NB4 (cell line): ENCODE measurements around the gene MGST1.
"Not testable (repeated sequence)": the region's sequence is repeated elsewhere in the genome, so short reads cannot be mapped to it uniquely, and the experiment has no call there.

ENCODE experiments used
- DNase-seq: peaks from one replicate; pipeline ENCODE4 v3.0.0; 2010; ENCODE audit warnings: low read depth
- H3K4me3 ChIP-seq: one replicate; pipeline ENCODE4 v1.5.1; 2011; ENCODE audit warnings: mild to moderate bottlenecking, low read depth, low read length, moderate library complexity
- MYC ChIP-seq: IDR thresholded peaks from 2 replicates; pipeline ENCODE4 v1.6.1; 2011; ENCODE audit warnings: low read depth, low read length
- POLR2A ChIP-seq: IDR thresholded peaks from 2 replicates; pipeline ENCODE4 v1.6.1; 2011; ENCODE audit warnings: mild to moderate bottlenecking; ENCODE audit not compliant: insufficient read length; ENCODE audit errors: extremely low read depth
- TF ChIP-seq, protein P1 (sequence below): IDR thresholded peaks from one replicate; pipeline ENCODE4 v1.5.1; 2012; ENCODE audit warnings: low read depth, low read length
- TF ChIP-seq, protein P2 (sequence below): IDR thresholded peaks from 2 replicates; pipeline ENCODE4 v1.6.1; 2011; ENCODE audit warnings: low read depth, low read length

Gene MGST1

DNA sequence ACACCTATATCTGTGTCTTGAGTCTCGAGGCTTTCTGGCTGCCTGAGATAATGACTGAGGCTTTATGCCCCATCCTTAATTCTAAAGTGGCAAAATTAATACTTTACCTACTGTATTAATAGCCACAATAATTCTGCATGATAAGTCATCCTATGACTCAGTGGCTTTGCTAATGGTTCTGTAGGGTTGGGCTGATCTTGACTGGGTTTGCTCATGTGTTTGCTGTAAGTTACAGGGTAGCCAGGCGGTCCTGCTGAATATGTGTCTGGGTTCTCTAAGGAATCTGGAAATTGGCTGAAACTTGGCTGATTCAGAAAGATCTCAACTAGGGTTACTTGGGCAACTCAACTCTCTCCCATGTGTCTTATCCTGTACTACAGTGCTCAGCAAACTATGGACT is 21.7 kb downstream of the MGST1 start:
- no peak for DNase-seq
- H3K4me3 ChIP-seq: no peak overlapping the region
- TF ChIP-seq, protein P1, sequence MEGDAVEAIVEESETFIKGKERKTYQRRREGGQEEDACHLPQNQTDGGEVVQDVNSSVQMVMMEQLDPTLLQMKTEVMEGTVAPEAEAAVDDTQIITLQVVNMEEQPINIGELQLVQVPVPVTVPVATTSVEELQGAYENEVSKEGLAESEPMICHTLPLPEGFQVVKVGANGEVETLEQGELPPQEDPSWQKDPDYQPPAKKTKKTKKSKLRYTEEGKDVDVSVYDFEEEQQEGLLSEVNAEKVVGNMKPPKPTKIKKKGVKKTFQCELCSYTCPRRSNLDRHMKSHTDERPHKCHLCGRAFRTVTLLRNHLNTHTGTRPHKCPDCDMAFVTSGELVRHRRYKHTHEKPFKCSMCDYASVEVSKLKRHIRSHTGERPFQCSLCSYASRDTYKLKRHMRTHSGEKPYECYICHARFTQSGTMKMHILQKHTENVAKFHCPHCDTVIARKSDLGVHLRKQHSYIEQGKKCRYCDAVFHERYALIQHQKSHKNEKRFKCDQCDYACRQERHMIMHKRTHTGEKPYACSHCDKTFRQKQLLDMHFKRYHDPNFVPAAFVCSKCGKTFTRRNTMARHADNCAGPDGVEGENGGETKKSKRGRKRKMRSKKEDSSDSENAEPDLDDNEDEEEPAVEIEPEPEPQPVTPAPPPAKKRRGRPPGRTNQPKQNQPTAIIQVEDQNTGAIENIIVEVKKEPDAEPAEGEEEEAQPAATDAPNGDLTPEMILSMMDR: no peak
- no peak for TF ChIP-seq POLR2A
- TF ChIP-seq, protein P2, sequence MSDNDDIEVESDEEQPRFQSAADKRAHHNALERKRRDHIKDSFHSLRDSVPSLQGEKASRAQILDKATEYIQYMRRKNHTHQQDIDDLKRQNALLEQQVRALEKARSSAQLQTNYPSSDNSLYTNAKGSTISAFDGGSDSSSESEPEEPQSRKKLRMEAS: no peak
- TF ChIP-seq MYC: no peak

DNA sequence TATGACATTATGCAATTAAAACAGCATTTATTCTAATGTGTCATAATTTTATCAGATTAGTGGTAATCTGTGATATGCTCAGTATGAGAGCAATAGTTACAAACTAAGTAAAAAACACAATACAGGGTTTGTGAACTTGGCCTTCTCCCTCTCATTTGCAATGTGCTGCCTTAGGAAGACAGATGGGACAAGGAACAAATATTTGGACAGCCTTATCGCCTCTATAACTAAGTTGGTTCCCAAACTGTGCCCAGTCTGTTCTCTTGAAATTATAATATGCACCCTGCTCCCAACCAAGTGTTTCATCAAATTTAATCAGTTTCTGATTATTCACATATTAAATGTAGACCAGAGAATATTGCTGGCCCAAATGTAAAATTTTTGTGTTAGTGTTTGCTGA is 22.7 kb downstream of the MGST1 start:
- no peak for DNase-seq

DNA sequence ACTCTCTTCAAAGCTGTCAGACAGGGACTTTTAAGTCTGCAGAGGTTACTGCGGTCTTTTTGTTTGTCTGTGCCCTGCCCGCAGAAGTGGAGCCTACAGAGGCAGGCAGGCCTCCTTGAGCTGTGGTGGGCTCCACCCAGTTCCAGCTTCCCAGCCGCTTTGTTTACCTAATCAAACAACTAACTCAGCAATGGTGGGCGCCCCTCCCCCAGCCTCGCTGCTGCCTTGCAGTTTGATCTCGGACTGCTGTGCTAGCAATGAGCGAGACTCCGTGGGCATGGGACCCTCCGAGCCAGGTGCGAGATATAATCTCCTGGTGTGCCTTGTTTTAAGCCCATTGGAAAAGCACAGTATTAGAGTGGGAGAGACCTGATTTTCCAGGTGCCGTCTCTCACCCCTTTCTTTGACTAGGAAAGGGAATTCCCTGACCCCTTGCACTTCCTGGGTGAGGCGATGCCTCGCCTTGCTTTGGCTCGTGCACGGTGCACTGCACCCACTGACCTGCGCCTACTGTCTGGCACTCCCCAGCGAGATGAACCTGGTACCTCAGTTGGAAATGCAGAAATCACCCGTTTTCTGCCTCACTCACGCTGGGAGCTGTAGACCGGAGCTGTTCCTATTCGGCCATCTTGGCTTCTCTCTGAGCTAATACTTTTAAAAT is 35.3 kb downstream of the MGST1 start:
- not testable (repeated sequence) for DNase-seq, H3K4me3 ChIP-seq

More for the DNA sequence above, 22.7 kb downstream of the MGST1 start:
- H3K4me3 ChIP-seq: no peak overlapping the region
- TF ChIP-seq, protein P1: no peak
- TF ChIP-seq, protein P2: no peak
- TF ChIP-seq MYC: no peak
- no peak for TF ChIP-seq POLR2A

DNA sequence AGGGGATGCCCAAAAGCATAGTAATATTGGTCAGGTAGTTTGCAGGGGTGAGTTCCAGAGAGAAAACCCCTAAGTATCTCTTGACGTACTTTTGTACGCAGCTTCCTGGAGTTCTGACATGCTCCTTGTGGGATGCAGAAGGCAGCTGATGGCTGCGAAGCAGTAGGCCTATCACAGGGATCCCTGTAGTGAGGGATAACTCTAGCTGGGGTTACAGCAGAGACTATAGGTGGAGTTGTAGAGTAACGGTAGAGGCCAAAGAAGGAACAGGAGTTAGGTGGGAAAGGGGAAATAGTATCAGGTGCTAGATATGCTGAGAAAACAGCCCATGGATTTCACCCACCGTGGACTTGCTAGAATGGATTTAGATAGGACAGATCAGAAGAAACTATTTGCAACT is 37.3 kb downstream of the MGST1 start:
- H3K4me3 ChIP-seq: no peak overlapping the region
- TF ChIP-seq, protein P2: no peak
- TF ChIP-seq POLR2A (no peak), MYC (no peak)
- TF ChIP-seq, protein P1: no peak
- DNase-seq: no peak

DNA sequence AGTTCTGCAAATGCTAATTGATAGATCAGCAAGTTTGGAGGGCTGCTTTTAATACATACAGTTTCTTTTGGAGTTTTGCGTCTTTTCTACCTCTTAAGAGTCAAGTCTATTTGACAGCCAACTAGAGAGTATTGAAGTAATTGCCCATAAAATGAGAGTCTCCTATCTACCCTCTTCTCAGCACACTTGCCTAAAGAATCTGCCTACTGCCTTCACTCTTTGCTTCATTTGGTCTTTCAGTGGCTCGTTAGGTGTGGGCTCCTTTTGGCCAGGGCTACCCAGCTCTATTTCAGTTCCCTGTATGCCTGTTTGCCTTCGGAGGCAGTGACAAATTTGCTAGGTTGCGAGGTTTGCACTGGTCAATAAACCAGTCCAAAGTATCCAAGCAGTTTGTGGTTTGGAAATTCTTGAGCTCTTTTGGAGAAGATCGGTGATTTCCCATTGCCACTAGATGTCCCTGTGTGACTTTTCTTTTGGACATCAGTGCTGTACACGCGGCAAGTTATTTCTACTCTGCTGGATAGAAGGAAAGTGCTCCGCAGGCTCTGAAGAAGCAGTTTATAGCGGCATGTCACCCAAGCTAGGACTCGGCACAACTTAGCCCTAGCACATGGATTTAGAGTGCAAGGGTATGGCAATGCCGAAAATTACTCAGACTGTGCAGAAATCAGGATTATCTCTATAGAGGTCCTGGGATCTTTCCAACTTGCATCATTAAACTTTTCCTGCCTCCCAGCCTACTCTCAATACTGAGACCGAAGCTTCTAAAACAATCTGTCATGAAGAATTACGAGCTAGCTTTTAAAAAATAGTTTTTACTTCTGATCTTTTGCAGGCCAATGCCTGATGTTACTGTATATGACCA is 38.6 kb downstream of the MGST1 start:
- no peak overlapping the region for H3K4me3 ChIP-seq
- TF ChIP-seq POLR2A (no peak), MYC (no peak)
- TF ChIP-seq, protein P1: peak; percentile 16
- TF ChIP-seq, protein P2: no peak
- peak; percentile 22 for DNase-seq

DNA sequence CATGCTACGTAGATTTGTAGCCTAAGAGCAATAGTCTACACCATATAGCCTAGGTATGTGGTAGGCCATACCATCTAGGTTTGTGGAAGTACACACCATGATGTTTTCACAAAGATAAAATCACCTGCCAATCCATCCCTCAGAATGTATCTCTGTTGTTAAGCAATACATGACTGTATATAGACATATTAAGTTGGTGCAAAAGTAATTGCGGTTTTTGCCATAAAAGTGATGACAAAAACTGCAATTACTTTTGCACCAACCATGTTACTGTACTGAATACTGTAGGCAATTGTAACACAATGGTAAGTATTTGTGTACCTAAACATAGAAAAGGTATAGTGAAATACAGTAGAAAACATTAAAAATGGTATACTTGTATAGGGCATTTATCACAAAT is 40.5 kb downstream of the MGST1 start:
- no peak for DNase-seq
- TF ChIP-seq, protein P1: no peak
- H3K4me3 ChIP-seq: no peak overlapping the region
